Motor neuron (in vitro differentiated cells): Measurements from ENCODE around the gene KCNV2. TPM values are rescaled to one million over a fixed set of nuclear protein-coding genes. Genes with fewer than 3 reads are reported as not detected.

ENCODE experiments used
- ATAC-seq, 8 experiments: fragments of 200-7000 bp; cut with Tn5 transposase; replicated peaks in 6 of 8; 2 replicates each; pipeline ENCODE4 v1.8.0; 2021; ENCODE audit warnings: mild to moderate bottlenecking in 8 of 8, moderate library complexity in 8 of 8
- H3K27ac ChIP-seq, 2 donors: fragments of 250-450 bp; sonication (Bioruptor Pico); 2 replicates each; pipeline ENCODE4 v1.9.0; 2021; ENCODE audit warnings: antibody characterized with exemption in 2 of 2, mild to moderate bottlenecking in 2 of 2, moderate library complexity in 1 of 2
- H3K4me1 ChIP-seq, 2 donors: fragments of 250-450 bp; sonication (Bioruptor Pico); replicated peaks in 1 of 2; 2 replicates each; pipeline ENCODE4 v1.6.1; 2021; ENCODE audit warnings: antibody characterized with exemption in 2 of 2, mild to moderate bottlenecking in 2 of 2, moderate library complexity in 1 of 2
- H3K4me3 ChIP-seq, 5 donors: fragments of 250-450 bp; sonication (Bioruptor Pico); 2 replicates each; pipeline ENCODE4 v1.9.0; 2021; ENCODE audit warnings: antibody characterized with exemption in 5 of 5, mild to moderate bottlenecking in 5 of 5, moderate library complexity in 4 of 5
- WGBS, 10 experiments: fragments of 450-650 bp; shearing (Covaris generic); methylation state at CpG; one replicate each; pipeline ENCODE4 v1.0.0; 2022; 5-methylcytosine and 5-hydroxymethylcytosine counted together
- in situ Hi-C, 9 experiments: fragments of 400-800 bp; cut with MboI; loops; one replicate each; pipeline ENCODE4 v1.15.0; 2021; ENCODE audit warnings: low sequenced_read_pairs in 9 of 9, low pct_unique_long_range_greater_than_20kb in 2 of 9; ENCODE audit not compliant: unreplicated experiment in 9 of 9
- total RNA-seq, 8 experiments: library from RNA; unstranded; fragments of 300-600 nt; gene quantifications; 2 replicates each; pipeline versions ENCODE4 v1.2.3 to v1.2.4, GENCODE V29; 2022

The KCNV2 gene
- total RNA-seq, 8 experiments from 2014 or later = 0.21 to 3.1 (median 1.0) TPM

GRCh38 chr9:2745560-2746380 is 28.5 kb downstream of the KCNV2 start:
- 60 to 100% (median 78%) methylated on average over 1 to 7 of the region's 9 CpGs for WGBS, 10 experiments
- no peak for ATAC-seq
- Histone ChIP-seq H3K27ac (no peak overlapping the region), H3K4me1 (peaks cover 5 to 6% of the 10 kb centered on the region in 2 donors), H3K4me3 (no peak overlapping the region)
- in situ Hi-C loops = no loop called here

GRCh38 chr9:2749485-2749884 is 32.2 kb downstream of the KCNV2 start:
- ATAC-seq = no peak
- in situ Hi-C loops = no loop called here
- 94 to 100% (median 100%) methylated on average over 1 to 2 of the region's 2 CpGs; no CpG with 5 or more reads in 2 of the 10 experiments for WGBS, 10 experiments
- H3K4me3 ChIP-seq = no peak overlapping the region
- H3K27ac ChIP-seq = no peak overlapping the region
- H3K4me1 ChIP-seq = peaks cover 5 to 6% of the 10 kb centered on the region in 2 donors

GRCh38 chr9:2755285-2755684 is 38.0 kb downstream of the KCNV2 start:
- in situ Hi-C loops = no loop called here
- WGBS, 10 experiments = 0 to 100% (median 63%) methylated on average over 1 of the region's 1 CpG; no CpG with 5 or more reads in 1 of the 10 experiments

GRCh38 chr9:2758162-2758897 is 41.0 kb downstream of the KCNV2 start:
- Histone ChIP-seq H3K4me1 (no peaks in the 10 kb centered on the region), H3K27ac (no peak overlapping the region), H3K4me3 (no peak overlapping the region)
- in situ Hi-C loops = no loop called here
- no peak for ATAC-seq
- WGBS, 10 experiments = 43 to 94% (median 79%) methylated on average over 1 to 2 of the region's 2 CpGs; no CpG with 5 or more reads in 1 of the 10 experiments

More at GRCh38 chr9:2755285-2755684, 38.0 kb downstream of the KCNV2 start:
- no peak overlapping the region for H3K4me3 ChIP-seq
- H3K4me1 ChIP-seq = no peaks in the 10 kb centered on the region
- H3K27ac ChIP-seq = no peak overlapping the region
- ATAC-seq = peak in 5 of 8 experiments; percentile 21 to 80 (median 76)

GRCh38 chr9:2758898-2759510 is 41.7 kb downstream of the KCNV2 start:
- in situ Hi-C loops = no loop called here
- Histone ChIP-seq H3K4me1 (no peaks in the 10 kb centered on the region), H3K4me3 (no peak overlapping the region), H3K27ac (no peak overlapping the region)
- WGBS, 10 experiments = 0 to 89% (median 0%) methylated on average over 1 of the region's 1 CpG; no CpG with 5 or more reads in 5 of the 10 experiments
- ATAC-seq = no peak

- H3K4me3 ChIP-seq = no peak overlapping the region
- in situ Hi-C loops = no loop called here
- WGBS, 10 experiments = 84 to 100% (median 100%) methylated on average over 1 to 4 of the region's 4 CpGs; no CpG with 5 or more reads in 2 of the 10 experiments
- H3K4me1 ChIP-seq = no peaks in the 10 kb centered on the region
- H3K27ac ChIP-seq = no peak overlapping the region
- no peak for ATAC-seq
Observed at GRCh38 chr9:2761424-2761823, 44.1 kb downstream of the KCNV2 start.

GRCh38 chr9:2764353-2764752 is 47.0 kb downstream of the KCNV2 start:
- no peak overlapping the region for H3K4me3 ChIP-seq
- H3K4me1 ChIP-seq = no peaks in the 10 kb centered on the region
- H3K27ac ChIP-seq = no peak overlapping the region
- in situ Hi-C loops = no loop called here
- WGBS, 10 experiments = 40 to 100% (median 85%) methylated on average over 1 to 4 of the region's 4 CpGs; no CpG with 5 or more reads in 1 of the 10 experiments
- ATAC-seq = peak in 5 of 8 experiments; percentile 46 to 93 (median 72)

- no peak overlapping the region for H3K27ac ChIP-seq
- H3K4me1 ChIP-seq = no peaks in the 10 kb centered on the region
- 58 to 100% (median 90%) methylated on average over 1 to 4 of the region's 4 CpGs; no CpG with 5 or more reads in 2 of the 10 experiments for WGBS, 10 experiments
- no peak for ATAC-seq
- H3K4me3 ChIP-seq = no peak overlapping the region
- in situ Hi-C loops = no loop called here
Observed at GRCh38 chr9:2765250-2765880, 48.1 kb downstream of the KCNV2 start.

- ATAC-seq = peak in 3 of 8 experiments; percentile 79 to 85 (median 82)
- WGBS, 10 experiments = 0 to 100% (median 67%) methylated on average over 1 to 6 of the region's 7 CpGs; no CpG with 5 or more reads in 1 of the 10 experiments
- H3K4me1 ChIP-seq = peaks cover 12 to 14% of the 10 kb centered on the region in 2 donors
- H3K4me3 ChIP-seq = no peak overlapping the region
- in situ Hi-C loops = no loop called here
- no peak overlapping the region for H3K27ac ChIP-seq
Observed at GRCh38 chr9:2767800-2768677, 50.7 kb downstream of the KCNV2 start.

- in situ Hi-C loops = no loop called here
- WGBS, 10 experiments = 72 to 100% (median 90%) methylated on average over 1 to 3 of the region's 3 CpGs
- Histone ChIP-seq H3K27ac (no peak overlapping the region), H3K4me1 (peaks cover 12 to 14% of the 10 kb centered on the region in 2 donors), H3K4me3 (no peak overlapping the region)
- ATAC-seq = peak in 3 of 8 experiments; percentile 8 to 44 (median 31)
Observed at GRCh38 chr9:2771087-2771486, 53.8 kb downstream of the KCNV2 start.

- Histone ChIP-seq H3K4me1 (peaks cover 12 to 14% of the 10 kb centered on the region in 2 donors), H3K4me3 (no peak overlapping the region), H3K27ac (no peak overlapping the region)
- peak in 5 of 8 experiments; percentile 66 to 98 (median 92) for ATAC-seq
- in situ Hi-C loops = no loop called here
Observed at GRCh38 chr9:2771661-2772060, 54.4 kb downstream of the KCNV2 start.

- no peak overlapping the region for H3K4me3 ChIP-seq
- ATAC-seq = no peak
- H3K4me1 ChIP-seq = no peaks in the 10 kb centered on the region
- in situ Hi-C loops = no loop called here
- no peak overlapping the region for H3K27ac ChIP-seq
- WGBS, 10 experiments = 86 to 100% (median 97%) methylated on average over 1 to 3 of the region's 3 CpGs; no CpG with 5 or more reads in 2 of the 10 experiments
Observed at GRCh38 chr9:2777454-2777853, 60.1 kb downstream of the KCNV2 start.
